Measurements from ENCODE around the gene BCL11A.

BCL11A gene

GRCh38 chr2:60474301-60474700 lies 79.2 kb downstream of the BCL11A start:
- in situ Hi-C loops (cut with MboI; ENCODE audit: low sequenced_read_pairs) = no loop called here

GRCh38 chr2:60473546-60473945 lies 79.9 kb downstream of the BCL11A start:
- in situ Hi-C loops (cut with MboI; ENCODE audit: low sequenced_read_pairs) = no loop called here

- in situ Hi-C loops (cut with MboI; ENCODE audit: low sequenced_read_pairs) = no loop called here
Observed at GRCh38 chr2:60472663-60473289, 80.7 kb downstream of the BCL11A start.

GRCh38 chr2:60472041-60472440 lies 81.4 kb downstream of the BCL11A start:
- in situ Hi-C loops (cut with MboI; ENCODE audit: low sequenced_read_pairs) = no loop called here

GRCh38 chr2:60470340-60470739 lies 83.1 kb downstream of the BCL11A start:
- in situ Hi-C loops (cut with MboI; ENCODE audit: low sequenced_read_pairs) = no loop called here

GRCh38 chr2:60469536-60470317 lies 83.7 kb downstream of the BCL11A start:
- in situ Hi-C loops (cut with MboI; ENCODE audit: low sequenced_read_pairs) = no loop called here

GRCh38 chr2:60468382-60469085 lies 84.9 kb downstream of the BCL11A start:
- in situ Hi-C loops (cut with MboI; ENCODE audit: low sequenced_read_pairs) = no loop called here

- in situ Hi-C loops (cut with MboI; ENCODE audit: low sequenced_read_pairs) = no loop called here
Observed at GRCh38 chr2:60466161-60466702, 87.2 kb downstream of the BCL11A start.

GRCh38 chr2:60465736-60466135 lies 87.7 kb downstream of the BCL11A start:
- in situ Hi-C loops (cut with MboI; ENCODE audit: low sequenced_read_pairs) = no loop called here

- in situ Hi-C loops (cut with MboI; ENCODE audit: low sequenced_read_pairs) = no loop called here
Observed at GRCh38 chr2:60463249-60463648, 90.2 kb downstream of the BCL11A start.

GRCh38 chr2:60461421-60462108 lies 91.9 kb downstream of the BCL11A start:
- in situ Hi-C loops (cut with MboI; ENCODE audit: low sequenced_read_pairs) = no loop called here

GRCh38 chr2:60460577-60461420 lies 92.7 kb downstream of the BCL11A start:
- in situ Hi-C loops (cut with MboI; ENCODE audit: low sequenced_read_pairs) = no loop called here

- in situ Hi-C loops (cut with MboI; ENCODE audit: low sequenced_read_pairs) = no loop called here
Observed at GRCh38 chr2:60459851-60460250, 93.6 kb downstream of the BCL11A start.

- in situ Hi-C loops (cut with MboI; ENCODE audit: low sequenced_read_pairs) = no loop called here
Observed at GRCh38 chr2:60456115-60456770, 97.2 kb downstream of the BCL11A start.

- in situ Hi-C loops (cut with MboI; ENCODE audit: low sequenced_read_pairs) = no loop called here
Observed at GRCh38 chr2:60453872-60454271, 99.6 kb downstream of the BCL11A start.

GRCh38 chr2:60453301-60453700 lies 100.2 kb downstream of the BCL11A start:
- in situ Hi-C loops (cut with MboI; ENCODE audit: low sequenced_read_pairs) = no loop called here

GRCh38 chr2:60450488-60450887 lies 103.0 kb downstream of the BCL11A start:
- in situ Hi-C loops (cut with MboI; ENCODE audit: low sequenced_read_pairs) = no loop called here

GRCh38 chr2:60447943-60448342 lies 105.5 kb downstream of the BCL11A start:
- in situ Hi-C loops (cut with MboI; ENCODE audit: low sequenced_read_pairs) = no loop called here

- in situ Hi-C loops (cut with MboI; ENCODE audit: low sequenced_read_pairs) = no loop called here
Observed at GRCh38 chr2:60446413-60447267, 106.8 kb downstream of the BCL11A start.

Measured in HL-60/S4 treated with phorbol 12-myristate 13-acetate at 8.2 ng/mL for 4 days and 3 days (cell line).